ENCODE measurements around the gene LILRB4.
"Not testable (repeated sequence)": the region's sequence is repeated elsewhere in the genome, so short reads cannot be mapped to it uniquely, and the experiment has no call there.

Gene LILRB4

GRCh38 chr19:54696117-54696548, 33.3 kb downstream of the LILRB4 start:
- DNase-seq: no peak

GRCh38 chr19:54696766-54697165, 34.0 kb downstream of the LILRB4 start:
- no peak for DNase-seq

DNA sequence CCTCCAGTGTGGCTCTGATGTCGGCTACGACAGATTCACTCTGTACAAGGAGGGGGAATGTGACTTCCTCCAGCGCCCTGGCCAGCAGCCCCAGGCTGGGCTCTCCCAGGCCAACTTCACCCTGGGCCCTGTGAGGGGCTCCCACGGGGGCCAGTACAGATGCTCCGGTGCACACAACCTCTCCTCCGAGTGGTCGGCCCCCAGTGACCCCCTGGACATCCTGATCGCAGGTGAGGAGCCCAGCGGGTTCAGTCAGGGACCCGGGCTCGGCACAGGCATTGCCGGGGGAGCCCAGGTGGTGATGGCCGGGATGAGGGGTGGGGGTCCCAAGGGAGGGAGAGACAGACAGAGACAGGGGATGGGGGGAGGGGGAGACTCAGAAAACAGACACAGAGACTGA, 34.9 kb downstream of the LILRB4 start:
- DNase-seq: not testable (repeated sequence)

GRCh38 chr19:54704928-54705327, 42.1 kb downstream of the LILRB4 start:
- no peak for DNase-seq

DNA sequence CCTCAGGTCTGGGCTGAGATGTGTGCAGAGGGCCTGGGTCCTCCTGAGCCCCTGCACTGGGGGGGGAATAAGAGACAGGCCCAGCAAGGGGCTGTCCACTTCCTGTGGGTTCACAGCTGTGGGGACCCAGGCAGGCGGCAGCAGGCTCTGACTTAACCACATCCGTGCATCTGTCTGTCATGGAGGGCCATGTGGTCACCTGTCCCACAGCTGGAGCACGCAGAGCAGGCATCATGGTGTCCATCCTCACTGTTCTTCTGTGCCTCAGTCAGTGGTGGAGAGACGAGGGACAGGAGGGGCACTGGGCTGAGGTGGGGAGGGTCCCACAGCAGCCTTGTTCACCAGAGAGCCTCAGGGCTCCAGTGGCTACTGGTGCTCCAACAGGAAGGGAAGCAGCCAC, 45.2 kb downstream of the LILRB4 start:
- no peak for DNase-seq

- peak; percentile 81 for DNase-seq
Observed at GRCh38 chr19:54708781-54709180, 46.0 kb downstream of the LILRB4 start.

DNA sequence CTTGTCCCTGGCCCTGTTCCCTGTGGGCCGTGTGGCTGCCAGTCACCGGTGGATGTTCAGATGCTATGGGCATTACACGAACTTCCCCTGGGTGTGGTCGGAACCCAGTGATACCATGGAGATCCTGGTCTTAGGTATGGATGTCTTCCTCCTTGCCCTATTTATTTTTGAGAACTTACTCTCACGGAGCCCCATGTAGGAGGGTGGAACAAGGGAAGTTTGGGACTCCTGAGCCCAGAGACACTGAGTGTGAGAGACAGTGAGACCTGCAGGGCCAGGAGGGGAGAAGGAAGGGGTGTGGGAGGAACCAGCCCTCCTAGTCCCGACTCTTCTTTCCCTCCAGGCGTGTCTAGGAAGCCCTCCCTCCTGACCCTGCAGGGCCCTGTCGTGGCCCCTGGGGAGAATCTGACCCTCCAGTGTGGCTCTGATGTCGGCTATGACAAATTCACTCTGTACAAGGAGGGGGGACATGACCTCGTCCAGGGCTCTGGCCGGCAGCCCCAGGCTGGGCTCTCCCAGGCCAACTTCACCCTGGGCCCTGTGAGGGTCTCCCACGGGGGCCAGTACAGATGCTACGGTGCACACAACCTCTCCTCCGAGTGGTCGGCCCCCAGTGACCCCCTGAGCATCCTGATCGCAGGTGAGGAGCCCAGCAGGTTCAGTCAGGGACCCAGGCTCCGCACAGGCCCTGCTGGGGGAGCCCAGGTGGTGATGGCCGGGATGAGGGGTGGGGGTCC, 46.6 kb downstream of the LILRB4 start:
- DNase-seq: no peak

DNA sequence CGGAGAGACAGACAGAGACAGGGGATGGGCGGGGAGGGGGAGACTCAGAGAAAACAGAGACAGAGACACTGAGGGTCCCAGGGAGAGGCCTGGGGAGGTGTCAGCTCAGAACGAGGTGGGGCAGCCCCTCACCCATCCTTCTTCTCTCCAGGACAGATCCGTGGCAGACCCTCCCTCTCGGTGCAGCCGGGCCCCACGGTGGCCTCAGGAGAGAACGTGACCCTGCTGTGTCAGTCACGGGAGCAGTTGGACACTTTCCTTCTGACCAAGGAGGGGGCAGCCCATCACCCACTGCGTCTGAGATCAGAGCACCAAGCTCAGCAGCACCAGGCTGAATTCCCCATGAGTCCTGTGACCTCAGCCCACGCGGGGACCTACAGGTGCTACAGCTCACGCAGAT, 47.2 kb downstream of the LILRB4 start:
- DNase-seq: not testable (repeated sequence)
